ENCODE data around the gene CNIH3.

GRCh38 chr1:224609333-224609732, 6.8 kb upstream of the CNIH3 start:
- TF ChIP-seq CTCF (IDR thresholded peaks at IDR 0.05) (no peak), EZH2 (IDR thresholded peaks at IDR 0.05) (no peak)
